K562 (cell line): ENCODE data around the gene REX1BD. TPM values are rescaled to one million over a fixed set of nuclear protein-coding genes. Genes with fewer than 3 reads are reported as not detected.

Source experiments
- BRF1 ChIP-seq: IDR thresholded peaks from 3 replicates; pipeline ENCODE4 v1.6.1; 2011; ENCODE audit warnings: borderline replicate concordance, mild to moderate bottlenecking; ENCODE audit not compliant: insufficient read length; ENCODE audit errors: extremely low read depth
- CBX2 ChIP-seq: fragments of 200-600 bp; sonication (generic); IDR thresholded peaks from one replicate; pipeline ENCODE4 v1.6.1; 2012; ENCODE audit warnings: mild to moderate bottlenecking, low read length, inconsistent platforms; ENCODE audit not compliant: insufficient read depth, poor library complexity, severe bottlenecking
- KHSRP ChIP-seq: fragments of 450-650 bp; IDR thresholded peaks from 2 replicates; pipeline ENCODE4 v1.6.1; 2017
- POLR2AphosphoS2 ChIP-seq: IDR thresholded peaks from 2 replicates; pipeline ENCODE4 v1.6.1; 2012; ENCODE audit warnings: low read length, improper control_type of control experiment
- PRMT5 ChIP-seq: sonication (generic); formaldehyde crosslinking; IDR thresholded peaks from 2 replicates; pipeline ENCODE4 v1.5.0; 2020; ENCODE audit warnings: missing genetic modification reagents
- PYGO2 ChIP-seq: fragments of 450-650 bp; IDR thresholded peaks from 2 replicates; pipeline ENCODE4 v1.6.1; 2016; ENCODE audit warnings: mild to moderate bottlenecking, missing genetic modification characterization, moderate library complexity, missing compliant biosample characterization
- ZBTB8A ChIP-seq: fragments of 450-650 bp; IDR thresholded peaks from 2 replicates; pipeline ENCODE4 v1.6.1; 2018; ENCODE audit warnings: mild to moderate bottlenecking, moderate library complexity; ENCODE audit not compliant: partially characterized antibody
- ZNF239 ChIP-seq: fragments of 250-450 bp; sonication (Bioruptor Pico); IDR thresholded peaks from 2 replicates; pipeline ENCODE4 v1.4.0; 2020; ENCODE audit warnings: mild to moderate bottlenecking
- ZNF41 ChIP-seq: fragments of 250-450 bp; sonication (Bioruptor Pico); conservative IDR thresholded peaks from 2 replicates; pipeline ENCODE4 v1.4.0; 2020; ENCODE audit warnings: mild to moderate bottlenecking
- polyA plus RNA-seq, 8 experiments: library from polyadenylated mRNA; depleted of rRNA in 4 of 8; stranded (reverse) in 5 of 8; unstranded in 3 of 8; fragments of >200 nt; fragmentation: Nextera tagmentation in 2 of 8; fragmentation: Illumina TruSeq in 1 of 8; extraction: Ambion mirVana in 2 of 8; extraction: Trizol in 1 of 8; gene quantifications; 2 replicates each; pipeline versions ENCODE4 v1.2.1 to v1.2.3, GENCODE V29; 2011 to 2014; ENCODE audit warnings: inconsistent platforms in 1 of 8, missing spikeins in 1 of 8
- total RNA-seq, 7 experiments: library from RNA; depleted of rRNA in 6 of 7; stranded (reverse); fragments of >200 nt in 6 of 7; fragmentation: Illumina TruSeq in 2 of 7; extraction: Trizol in 2 of 7; gene quantifications; 2 replicates each; pipeline versions ENCODE4 v1.2.1 to v1.2.3, GENCODE V29; 2011 to 2021; ENCODE audit warnings: low replicate concordance in 1 of 7
- TF ChIP-seq, protein P1 (sequence below): sonication (generic); formaldehyde crosslinking; IDR thresholded peaks from 2 replicates; pipeline ENCODE4 v1.8.0; 2022; ENCODE audit warnings: mild to moderate bottlenecking, missing genetic modification reagents, borderline replicate concordance
- TF ChIP-seq, protein P2 (sequence below), 2 experiments: fragments of 450-650 bp in 1 of 2; IDR thresholded peaks; 2 replicates each; pipeline ENCODE4 v1.6.1; 2011 to 2017; ENCODE audit warnings: low read depth in 2 of 2, antibody characterized with exemption in 1 of 2, borderline replicate concordance in 1 of 2, low read length in 1 of 2, mild to moderate bottlenecking in 1 of 2, mixed read lengths in 1 of 2; ENCODE audit not compliant: control insufficient read depth in 1 of 2
- TF ChIP-seq, protein P3 (sequence below): sonication (generic); IDR thresholded peaks from 2 replicates; pipeline ENCODE4 v1.6.1; 2016
- TF ChIP-seq, protein P4 (sequence below): sonication (generic); formaldehyde crosslinking; IDR thresholded peaks from 2 replicates; pipeline ENCODE4 v1.8.0; 2022; ENCODE audit warnings: mild to moderate bottlenecking, missing genetic modification reagents

Gene REX1BD
- total and polyA plus RNA-seq, 9 of the 15 experiments (the other 6 are each of a cell fraction or from before 2014, with no cell fraction given): 1.9 to 136 (median 13.8) TPM

DNA sequence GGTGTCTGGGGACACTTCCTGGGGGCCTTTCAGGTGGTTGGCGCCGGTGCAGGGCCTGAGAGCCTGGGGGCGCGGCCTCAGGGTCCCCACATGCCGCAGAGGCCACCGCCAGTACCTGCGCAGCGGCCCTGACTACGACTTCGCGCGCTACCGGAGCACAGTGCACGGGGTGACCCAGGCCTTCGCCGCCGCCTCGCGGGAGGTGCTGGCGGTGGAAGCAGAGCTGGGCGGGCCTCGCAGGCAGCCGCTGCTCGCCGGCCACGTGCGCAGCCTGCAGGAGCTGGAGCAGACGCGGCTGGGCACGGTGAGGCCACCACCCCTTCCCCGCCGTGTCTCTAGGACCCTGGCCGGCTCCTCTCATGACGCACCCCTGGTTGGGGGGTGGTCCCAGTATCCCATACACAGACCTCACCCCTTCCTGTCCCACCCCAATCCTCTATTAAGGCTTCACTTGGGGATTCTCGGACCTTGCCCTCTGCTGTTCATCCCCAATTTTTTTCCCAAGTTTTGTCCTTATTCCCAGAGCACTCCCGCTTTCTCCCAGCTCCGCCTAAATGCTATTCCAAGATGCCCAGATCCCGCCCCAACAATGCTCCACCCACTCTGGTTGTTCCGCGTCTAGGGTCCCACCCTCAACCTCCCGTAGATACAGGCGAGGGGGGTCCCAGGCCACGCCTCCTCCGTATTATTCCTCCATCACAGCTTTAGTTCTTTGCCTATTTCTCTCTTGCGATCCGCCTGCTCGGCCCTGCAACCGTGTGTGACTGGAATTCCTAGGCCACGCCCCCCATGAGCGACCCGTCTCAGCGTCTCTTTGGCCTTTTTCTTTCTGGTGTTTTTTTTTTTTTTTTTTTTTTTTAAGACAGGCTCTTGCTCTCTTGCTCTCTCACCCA, 1.0 kb downstream of the REX1BD start (continued):
- TF ChIP-seq, protein P1, sequence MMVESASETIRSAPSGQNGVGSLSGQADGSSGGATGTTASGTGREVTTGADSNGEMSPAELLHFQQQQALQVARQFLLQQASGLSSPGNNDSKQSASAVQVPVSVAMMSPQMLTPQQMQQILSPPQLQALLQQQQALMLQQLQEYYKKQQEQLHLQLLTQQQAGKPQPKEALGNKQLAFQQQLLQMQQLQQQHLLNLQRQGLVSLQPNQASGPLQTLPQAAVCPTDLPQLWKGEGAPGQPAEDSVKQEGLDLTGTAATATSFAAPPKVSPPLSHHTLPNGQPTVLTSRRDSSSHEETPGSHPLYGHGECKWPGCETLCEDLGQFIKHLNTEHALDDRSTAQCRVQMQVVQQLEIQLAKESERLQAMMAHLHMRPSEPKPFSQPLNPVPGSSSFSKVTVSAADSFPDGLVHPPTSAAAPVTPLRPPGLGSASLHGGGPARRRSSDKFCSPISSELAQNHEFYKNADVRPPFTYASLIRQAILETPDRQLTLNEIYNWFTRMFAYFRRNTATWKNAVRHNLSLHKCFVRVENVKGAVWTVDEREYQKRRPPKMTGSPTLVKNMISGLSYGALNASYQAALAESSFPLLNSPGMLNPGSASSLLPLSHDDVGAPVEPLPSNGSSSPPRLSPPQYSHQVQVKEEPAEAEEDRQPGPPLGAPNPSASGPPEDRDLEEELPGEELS (CRISPR knock-in tag): peak; percentile 88; the same call in 1 of the 2 replicates
- TF ChIP-seq BRF1: no peak
- no peak for TF ChIP-seq KHSRP
- no peak for TF ChIP-seq PRMT5 (CRISPR knock-in tag)
- no peak for TF ChIP-seq ZBTB8A
- no peak for TF ChIP-seq PYGO2 (tag)
- TF ChIP-seq, protein P2, sequence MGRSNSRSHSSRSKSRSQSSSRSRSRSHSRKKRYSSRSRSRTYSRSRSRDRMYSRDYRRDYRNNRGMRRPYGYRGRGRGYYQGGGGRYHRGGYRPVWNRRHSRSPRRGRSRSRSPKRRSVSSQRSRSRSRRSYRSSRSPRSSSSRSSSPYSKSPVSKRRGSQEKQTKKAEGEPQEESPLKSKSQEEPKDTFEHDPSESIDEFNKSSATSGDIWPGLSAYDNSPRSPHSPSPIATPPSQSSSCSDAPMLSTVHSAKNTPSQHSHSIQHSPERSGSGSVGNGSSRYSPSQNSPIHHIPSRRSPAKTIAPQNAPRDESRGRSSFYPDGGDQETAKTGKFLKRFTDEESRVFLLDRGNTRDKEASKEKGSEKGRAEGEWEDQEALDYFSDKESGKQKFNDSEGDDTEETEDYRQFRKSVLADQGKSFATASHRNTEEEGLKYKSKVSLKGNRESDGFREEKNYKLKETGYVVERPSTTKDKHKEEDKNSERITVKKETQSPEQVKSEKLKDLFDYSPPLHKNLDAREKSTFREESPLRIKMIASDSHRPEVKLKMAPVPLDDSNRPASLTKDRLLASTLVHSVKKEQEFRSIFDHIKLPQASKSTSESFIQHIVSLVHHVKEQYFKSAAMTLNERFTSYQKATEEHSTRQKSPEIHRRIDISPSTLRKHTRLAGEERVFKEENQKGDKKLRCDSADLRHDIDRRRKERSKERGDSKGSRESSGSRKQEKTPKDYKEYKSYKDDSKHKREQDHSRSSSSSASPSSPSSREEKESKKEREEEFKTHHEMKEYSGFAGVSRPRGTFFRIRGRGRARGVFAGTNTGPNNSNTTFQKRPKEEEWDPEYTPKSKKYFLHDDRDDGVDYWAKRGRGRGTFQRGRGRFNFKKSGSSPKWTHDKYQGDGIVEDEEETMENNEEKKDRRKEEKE (IDR thresholded peaks at IDR 0.05; ENCODE audit: borderline replicate concordance in 1 of 2, control insufficient read depth in 1 of 2, low read depth in 2 of 2, low read length in 1 of 2): 0 out of 4 replicates have a peak, but pooled peaks of 1 of the 2 experiments have one; percentile 24
- TF ChIP-seq POLR2AphosphoS2: no peak
- no peak for TF ChIP-seq CBX2
- TF ChIP-seq, protein P3, sequence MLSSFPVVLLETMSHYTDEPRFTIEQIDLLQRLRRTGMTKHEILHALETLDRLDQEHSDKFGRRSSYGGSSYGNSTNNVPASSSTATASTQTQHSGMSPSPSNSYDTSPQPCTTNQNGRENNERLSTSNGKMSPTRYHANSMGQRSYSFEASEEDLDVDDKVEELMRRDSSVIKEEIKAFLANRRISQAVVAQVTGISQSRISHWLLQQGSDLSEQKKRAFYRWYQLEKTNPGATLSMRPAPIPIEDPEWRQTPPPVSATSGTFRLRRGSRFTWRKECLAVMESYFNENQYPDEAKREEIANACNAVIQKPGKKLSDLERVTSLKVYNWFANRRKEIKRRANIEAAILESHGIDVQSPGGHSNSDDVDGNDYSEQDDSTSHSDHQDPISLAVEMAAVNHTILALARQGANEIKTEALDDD: no peak
- TF ChIP-seq ZNF41: no peak
- TF ChIP-seq ZNF239 (CRISPR knock-in tag): no peak
- TF ChIP-seq, protein P4, sequence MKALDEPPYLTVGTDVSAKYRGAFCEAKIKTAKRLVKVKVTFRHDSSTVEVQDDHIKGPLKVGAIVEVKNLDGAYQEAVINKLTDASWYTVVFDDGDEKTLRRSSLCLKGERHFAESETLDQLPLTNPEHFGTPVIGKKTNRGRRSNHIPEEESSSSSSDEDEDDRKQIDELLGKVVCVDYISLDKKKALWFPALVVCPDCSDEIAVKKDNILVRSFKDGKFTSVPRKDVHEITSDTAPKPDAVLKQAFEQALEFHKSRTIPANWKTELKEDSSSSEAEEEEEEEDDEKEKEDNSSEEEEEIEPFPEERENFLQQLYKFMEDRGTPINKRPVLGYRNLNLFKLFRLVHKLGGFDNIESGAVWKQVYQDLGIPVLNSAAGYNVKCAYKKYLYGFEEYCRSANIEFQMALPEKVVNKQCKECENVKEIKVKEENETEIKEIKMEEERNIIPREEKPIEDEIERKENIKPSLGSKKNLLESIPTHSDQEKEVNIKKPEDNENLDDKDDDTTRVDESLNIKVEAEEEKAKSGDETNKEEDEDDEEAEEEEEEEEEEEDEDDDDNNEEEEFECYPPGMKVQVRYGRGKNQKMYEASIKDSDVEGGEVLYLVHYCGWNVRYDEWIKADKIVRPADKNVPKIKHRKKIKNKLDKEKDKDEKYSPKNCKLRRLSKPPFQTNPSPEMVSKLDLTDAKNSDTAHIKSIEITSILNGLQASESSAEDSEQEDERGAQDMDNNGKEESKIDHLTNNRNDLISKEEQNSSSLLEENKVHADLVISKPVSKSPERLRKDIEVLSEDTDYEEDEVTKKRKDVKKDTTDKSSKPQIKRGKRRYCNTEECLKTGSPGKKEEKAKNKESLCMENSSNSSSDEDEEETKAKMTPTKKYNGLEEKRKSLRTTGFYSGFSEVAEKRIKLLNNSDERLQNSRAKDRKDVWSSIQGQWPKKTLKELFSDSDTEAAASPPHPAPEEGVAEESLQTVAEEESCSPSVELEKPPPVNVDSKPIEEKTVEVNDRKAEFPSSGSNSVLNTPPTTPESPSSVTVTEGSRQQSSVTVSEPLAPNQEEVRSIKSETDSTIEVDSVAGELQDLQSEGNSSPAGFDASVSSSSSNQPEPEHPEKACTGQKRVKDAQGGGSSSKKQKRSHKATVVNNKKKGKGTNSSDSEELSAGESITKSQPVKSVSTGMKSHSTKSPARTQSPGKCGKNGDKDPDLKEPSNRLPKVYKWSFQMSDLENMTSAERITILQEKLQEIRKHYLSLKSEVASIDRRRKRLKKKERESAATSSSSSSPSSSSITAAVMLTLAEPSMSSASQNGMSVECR: peak; percentile 77; the same call in 1 of the 2 replicates
